ENCODE results near the gene PHAF1. TPM values are rescaled to one million over a fixed set of nuclear protein-coding genes. Genes with fewer than 3 reads are reported as not detected.

PHAF1 gene
- total and polyA plus RNA-seq, 9 of the 15 experiments (the other 6 are each of a cell fraction or from before 2014, with no cell fraction given) = 5.1 to 25.4 (median 13.8) TPM

DNA sequence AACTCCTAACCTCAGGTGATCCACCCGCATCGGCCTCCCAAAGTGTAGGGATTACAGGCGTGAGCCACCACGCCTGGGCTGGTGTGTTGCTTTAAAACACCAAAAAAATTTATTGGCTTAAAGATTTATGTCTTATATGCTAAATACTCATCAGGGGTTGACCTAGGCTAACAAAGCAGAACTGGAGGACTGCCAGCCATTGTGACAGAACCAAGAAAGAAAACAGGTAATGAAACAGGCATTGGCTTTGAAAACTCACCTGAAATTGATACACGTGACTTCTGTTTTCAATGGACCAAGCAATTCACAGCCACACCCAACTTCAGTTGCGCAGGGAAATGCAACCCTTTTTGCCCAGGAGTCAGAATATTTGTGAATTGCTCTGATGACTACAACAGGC is 4.9 kb upstream of the PHAF1 start (continued):
- no peak for TF ChIP-seq ZNF444 (CRISPR knock-in tag; IDR thresholded peaks at IDR 0.05)

- no peak overlapping the region for H3K4me3 ChIP-seq
- H2AFZ ChIP-seq (ENCODE audit: low read depth, low read length) = no peak overlapping the region
- no peak overlapping the region for H3K9ac ChIP-seq (ENCODE audit: insufficient read depth in 1 of 2, low read depth in 2 of 2, low read length in 2 of 2)
- WGBS (ENCODE audit: insufficient coverage, low coverage, missing lambda C conversion rate) = 48% methylated on average over 2 of the region's 2 CpGs
- FAIRE-seq (no peak), DNase-seq (ENCODE audit: extremely low read depth in 1 of 4, low spot score in 3 of 4) (no peak), ATAC-seq (no peak)
- no peaks in the 10 kb centered on the region for H3K27me3 ChIP-seq (ENCODE audit: control insufficient read depth in 2 of 2, insufficient read depth in 2 of 2, low read length in 2 of 2)
- peaks cover 12% of the 10 kb centered on the region; the same call in 1 of the 3 replicates for H3K36me3 ChIP-seq (ENCODE audit: control insufficient read depth, insufficient read depth, low read length)
- H3K4me2 ChIP-seq (ENCODE audit: insufficient read depth, low read length) = no peak overlapping the region
- CTCF ChIA-PET (ENCODE audit: low intra/inter-chr PET ratio) = no interaction called here
- POLR2A ChIA-PET = interaction anchor here (1.4 kb wide), 1 partner anchor 87 kb away, joined by 3 read pairs; no protein-coding TSS in a partner anchor
- no peaks in the 10 kb centered on the region for H3K9me3 ChIP-seq (replicated peaks; ENCODE audit: control insufficient read depth, insufficient read depth, low read depth, low read length)
- no peaks in the 10 kb centered on the region for H4K20me1 ChIP-seq (replicated peaks; ENCODE audit: control insufficient read depth, insufficient read depth, low read length)
- no TSS peak for BruUV-seq (replicated peaks)
- intact Hi-C loops (cut with micrococcal nuclease) = no loop called here
- H3K79me2 ChIP-seq (ENCODE audit: control insufficient read depth, insufficient read depth, low read length) = peaks cover 6% of the 10 kb centered on the region
- in situ Hi-C loops (cut with MboI) = no loop called here
- no peaks in the 10 kb centered on the region for H3K9me1 ChIP-seq (ENCODE audit: control insufficient read depth, insufficient read depth, low read length)
- peaks cover 7 to 14% of the 10 kb centered on the region in 2 experiments; a peak in 4 of 5 replicates for H3K4me1 ChIP-seq (replicated peaks in 1 of 2; ENCODE audit: control insufficient read depth in 2 of 2, insufficient read depth in 2 of 2, low read length in 2 of 2)
- no peak overlapping the region for H3K27ac ChIP-seq (ENCODE audit: extremely low read depth, low read depth, low read length)
- TF ChIP-seq MAZ (CRISPR knock-in tag; conservative IDR thresholded peaks at IDR 0.05 in 1 of 2, IDR thresholded peaks at IDR 0.05 in 1 of 2) (no peak), ZNF121 (CRISPR knock-in tag; conservative IDR thresholded peaks at IDR 0.05) (no peak), SREBF1 (IDR thresholded peaks at IDR 0.05; ENCODE audit: borderline replicate concordance, low read depth, low read length) (no peak), ZNF699 (CRISPR knock-in tag; IDR thresholded peaks at IDR 0.05; ENCODE audit: insufficient replicate concordance) (no peak), SREBF2 (CRISPR knock-in tag; IDR thresholded peaks at IDR 0.05) (no peak), LEF1 (IDR thresholded peaks at IDR 0.05) (no peak)
- TF ChIP-seq, protein P1, sequence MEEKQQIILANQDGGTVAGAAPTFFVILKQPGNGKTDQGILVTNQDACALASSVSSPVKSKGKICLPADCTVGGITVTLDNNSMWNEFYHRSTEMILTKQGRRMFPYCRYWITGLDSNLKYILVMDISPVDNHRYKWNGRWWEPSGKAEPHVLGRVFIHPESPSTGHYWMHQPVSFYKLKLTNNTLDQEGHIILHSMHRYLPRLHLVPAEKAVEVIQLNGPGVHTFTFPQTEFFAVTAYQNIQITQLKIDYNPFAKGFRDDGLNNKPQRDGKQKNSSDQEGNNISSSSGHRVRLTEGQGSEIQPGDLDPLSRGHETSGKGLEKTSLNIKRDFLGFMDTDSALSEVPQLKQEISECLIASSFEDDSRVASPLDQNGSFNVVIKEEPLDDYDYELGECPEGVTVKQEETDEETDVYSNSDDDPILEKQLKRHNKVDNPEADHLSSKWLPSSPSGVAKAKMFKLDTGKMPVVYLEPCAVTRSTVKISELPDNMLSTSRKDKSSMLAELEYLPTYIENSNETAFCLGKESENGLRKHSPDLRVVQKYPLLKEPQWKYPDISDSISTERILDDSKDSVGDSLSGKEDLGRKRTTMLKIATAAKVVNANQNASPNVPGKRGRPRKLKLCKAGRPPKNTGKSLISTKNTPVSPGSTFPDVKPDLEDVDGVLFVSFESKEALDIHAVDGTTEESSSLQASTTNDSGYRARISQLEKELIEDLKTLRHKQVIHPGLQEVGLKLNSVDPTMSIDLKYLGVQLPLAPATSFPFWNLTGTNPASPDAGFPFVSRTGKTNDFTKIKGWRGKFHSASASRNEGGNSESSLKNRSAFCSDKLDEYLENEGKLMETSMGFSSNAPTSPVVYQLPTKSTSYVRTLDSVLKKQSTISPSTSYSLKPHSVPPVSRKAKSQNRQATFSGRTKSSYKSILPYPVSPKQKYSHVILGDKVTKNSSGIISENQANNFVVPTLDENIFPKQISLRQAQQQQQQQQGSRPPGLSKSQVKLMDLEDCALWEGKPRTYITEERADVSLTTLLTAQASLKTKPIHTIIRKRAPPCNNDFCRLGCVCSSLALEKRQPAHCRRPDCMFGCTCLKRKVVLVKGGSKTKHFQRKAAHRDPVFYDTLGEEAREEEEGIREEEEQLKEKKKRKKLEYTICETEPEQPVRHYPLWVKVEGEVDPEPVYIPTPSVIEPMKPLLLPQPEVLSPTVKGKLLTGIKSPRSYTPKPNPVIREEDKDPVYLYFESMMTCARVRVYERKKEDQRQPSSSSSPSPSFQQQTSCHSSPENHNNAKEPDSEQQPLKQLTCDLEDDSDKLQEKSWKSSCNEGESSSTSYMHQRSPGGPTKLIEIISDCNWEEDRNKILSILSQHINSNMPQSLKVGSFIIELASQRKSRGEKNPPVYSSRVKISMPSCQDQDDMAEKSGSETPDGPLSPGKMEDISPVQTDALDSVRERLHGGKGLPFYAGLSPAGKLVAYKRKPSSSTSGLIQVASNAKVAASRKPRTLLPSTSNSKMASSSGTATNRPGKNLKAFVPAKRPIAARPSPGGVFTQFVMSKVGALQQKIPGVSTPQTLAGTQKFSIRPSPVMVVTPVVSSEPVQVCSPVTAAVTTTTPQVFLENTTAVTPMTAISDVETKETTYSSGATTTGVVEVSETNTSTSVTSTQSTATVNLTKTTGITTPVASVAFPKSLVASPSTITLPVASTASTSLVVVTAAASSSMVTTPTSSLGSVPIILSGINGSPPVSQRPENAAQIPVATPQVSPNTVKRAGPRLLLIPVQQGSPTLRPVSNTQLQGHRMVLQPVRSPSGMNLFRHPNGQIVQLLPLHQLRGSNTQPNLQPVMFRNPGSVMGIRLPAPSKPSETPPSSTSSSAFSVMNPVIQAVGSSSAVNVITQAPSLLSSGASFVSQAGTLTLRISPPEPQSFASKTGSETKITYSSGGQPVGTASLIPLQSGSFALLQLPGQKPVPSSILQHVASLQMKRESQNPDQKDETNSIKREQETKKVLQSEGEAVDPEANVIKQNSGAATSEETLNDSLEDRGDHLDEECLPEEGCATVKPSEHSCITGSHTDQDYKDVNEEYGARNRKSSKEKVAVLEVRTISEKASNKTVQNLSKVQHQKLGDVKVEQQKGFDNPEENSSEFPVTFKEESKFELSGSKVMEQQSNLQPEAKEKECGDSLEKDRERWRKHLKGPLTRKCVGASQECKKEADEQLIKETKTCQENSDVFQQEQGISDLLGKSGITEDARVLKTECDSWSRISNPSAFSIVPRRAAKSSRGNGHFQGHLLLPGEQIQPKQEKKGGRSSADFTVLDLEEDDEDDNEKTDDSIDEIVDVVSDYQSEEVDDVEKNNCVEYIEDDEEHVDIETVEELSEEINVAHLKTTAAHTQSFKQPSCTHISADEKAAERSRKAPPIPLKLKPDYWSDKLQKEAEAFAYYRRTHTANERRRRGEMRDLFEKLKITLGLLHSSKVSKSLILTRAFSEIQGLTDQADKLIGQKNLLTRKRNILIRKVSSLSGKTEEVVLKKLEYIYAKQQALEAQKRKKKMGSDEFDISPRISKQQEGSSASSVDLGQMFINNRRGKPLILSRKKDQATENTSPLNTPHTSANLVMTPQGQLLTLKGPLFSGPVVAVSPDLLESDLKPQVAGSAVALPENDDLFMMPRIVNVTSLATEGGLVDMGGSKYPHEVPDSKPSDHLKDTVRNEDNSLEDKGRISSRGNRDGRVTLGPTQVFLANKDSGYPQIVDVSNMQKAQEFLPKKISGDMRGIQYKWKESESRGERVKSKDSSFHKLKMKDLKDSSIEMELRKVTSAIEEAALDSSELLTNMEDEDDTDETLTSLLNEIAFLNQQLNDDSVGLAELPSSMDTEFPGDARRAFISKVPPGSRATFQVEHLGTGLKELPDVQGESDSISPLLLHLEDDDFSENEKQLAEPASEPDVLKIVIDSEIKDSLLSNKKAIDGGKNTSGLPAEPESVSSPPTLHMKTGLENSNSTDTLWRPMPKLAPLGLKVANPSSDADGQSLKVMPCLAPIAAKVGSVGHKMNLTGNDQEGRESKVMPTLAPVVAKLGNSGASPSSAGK (IDR thresholded peaks at IDR 0.05) = no peak
- TF ChIP-seq, protein P2, sequence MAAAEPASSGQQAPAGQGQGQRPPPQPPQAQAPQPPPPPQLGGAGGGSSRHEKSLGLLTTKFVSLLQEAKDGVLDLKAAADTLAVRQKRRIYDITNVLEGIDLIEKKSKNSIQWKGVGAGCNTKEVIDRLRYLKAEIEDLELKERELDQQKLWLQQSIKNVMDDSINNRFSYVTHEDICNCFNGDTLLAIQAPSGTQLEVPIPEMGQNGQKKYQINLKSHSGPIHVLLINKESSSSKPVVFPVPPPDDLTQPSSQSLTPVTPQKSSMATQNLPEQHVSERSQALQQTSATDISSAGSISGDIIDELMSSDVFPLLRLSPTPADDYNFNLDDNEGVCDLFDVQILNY (CRISPR knock-in tag; IDR thresholded peaks at IDR 0.05) = no peak
Measured at GRCh38 chr16:67105246-67105645, 4.5 kb upstream of the PHAF1 start.

Measured in K562 (cell line).